T-helper 22 cell (primary cell): ENCODE data around the gene CD2.

ENCODE experiments used
- DNase-seq: peaks from one replicate; pipeline ENCODE4 v3.0.0-alpha.2; 2020; ENCODE audit warnings: low read depth

CD2 gene

GRCh38 chr1:116777831-116778830 lies 23.9 kb downstream of the CD2 start:
- DNase-seq = no peak

GRCh38 chr1:116781034-116781433 lies 26.8 kb downstream of the CD2 start:
- DNase-seq = no peak

GRCh38 chr1:116785006-116785405 lies 30.8 kb downstream of the CD2 start:
- DNase-seq = no peak

GRCh38 chr1:116786049-116786448 lies 31.8 kb downstream of the CD2 start:
- DNase-seq = no peak

- no peak for DNase-seq
Observed at GRCh38 chr1:116791727-116792126, 37.5 kb downstream of the CD2 start.

- no peak for DNase-seq
Observed at GRCh38 chr1:116793357-116793935, 39.2 kb downstream of the CD2 start.

- no peak for DNase-seq
Observed at GRCh38 chr1:116794371-116794770, 40.1 kb downstream of the CD2 start.

GRCh38 chr1:116794804-116795481 lies 40.7 kb downstream of the CD2 start:
- no peak for DNase-seq

- DNase-seq = no peak
Observed at GRCh38 chr1:116795482-116795829, 41.2 kb downstream of the CD2 start.

GRCh38 chr1:116804736-116805135 lies 50.5 kb downstream of the CD2 start:
- DNase-seq = no peak

GRCh38 chr1:116805398-116805797 lies 51.2 kb downstream of the CD2 start:
- no peak for DNase-seq

GRCh38 chr1:116806245-116806644 lies 52.0 kb downstream of the CD2 start:
- peak; percentile 44 for DNase-seq

GRCh38 chr1:116806671-116807070 lies 52.4 kb downstream of the CD2 start:
- DNase-seq = no peak

GRCh38 chr1:116807394-116808199 lies 53.4 kb downstream of the CD2 start:
- DNase-seq = no peak

GRCh38 chr1:116808200-116808847 lies 54.1 kb downstream of the CD2 start:
- DNase-seq = no peak

GRCh38 chr1:116808848-116809508 lies 54.7 kb downstream of the CD2 start:
- DNase-seq = no peak

- no peak for DNase-seq
Observed at GRCh38 chr1:116811321-116811720, 57.1 kb downstream of the CD2 start.

GRCh38 chr1:116814926-116815723 lies 60.9 kb downstream of the CD2 start:
- DNase-seq = no peak

- DNase-seq = peak; percentile 47
Observed at GRCh38 chr1:116817582-116818064, 63.4 kb downstream of the CD2 start.
